HG03354 (cell line): ENCODE results near the gene STYXL1.
"Not testable (repeated sequence)": the region's sequence is repeated elsewhere in the genome, so short reads cannot be mapped to it uniquely, and the experiment has no call there.

Experiments used
- ATAC-seq: cut with Tn5 transposase; IDR thresholded peaks from one replicate; pipeline ENCODE4 v1.9.1; 2021; ENCODE audit warnings: mild to moderate bottlenecking; ENCODE audit not compliant: unreplicated experiment, poor library complexity, severe bottlenecking

STYXL1 gene

DNA sequence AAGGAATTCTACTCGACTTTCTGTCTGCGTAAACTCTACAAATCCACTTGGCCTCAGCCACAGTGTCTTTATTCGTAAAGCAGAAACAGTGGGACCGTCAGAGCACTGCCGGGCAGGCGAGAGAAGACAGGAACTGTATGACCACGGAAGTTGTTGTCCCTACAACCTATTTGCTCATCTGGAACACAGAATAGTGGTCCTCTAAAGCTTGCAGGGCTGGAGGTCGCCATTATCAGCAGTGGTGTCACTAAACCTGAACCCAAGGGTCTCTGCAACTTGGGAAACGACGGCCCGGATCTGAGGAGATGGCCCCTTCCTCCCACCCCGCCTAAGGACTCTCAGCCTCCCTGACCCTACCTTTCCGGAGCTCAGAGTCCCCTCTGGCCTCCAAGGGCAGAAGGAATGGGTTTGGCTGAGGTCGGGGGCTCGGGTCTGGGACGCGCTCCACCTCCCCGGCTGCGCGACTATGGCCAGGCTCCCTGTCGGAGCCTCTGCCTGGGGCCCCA lies 442 bp downstream of the STYXL1 start:
- ATAC-seq = peak; percentile 6

DNA sequence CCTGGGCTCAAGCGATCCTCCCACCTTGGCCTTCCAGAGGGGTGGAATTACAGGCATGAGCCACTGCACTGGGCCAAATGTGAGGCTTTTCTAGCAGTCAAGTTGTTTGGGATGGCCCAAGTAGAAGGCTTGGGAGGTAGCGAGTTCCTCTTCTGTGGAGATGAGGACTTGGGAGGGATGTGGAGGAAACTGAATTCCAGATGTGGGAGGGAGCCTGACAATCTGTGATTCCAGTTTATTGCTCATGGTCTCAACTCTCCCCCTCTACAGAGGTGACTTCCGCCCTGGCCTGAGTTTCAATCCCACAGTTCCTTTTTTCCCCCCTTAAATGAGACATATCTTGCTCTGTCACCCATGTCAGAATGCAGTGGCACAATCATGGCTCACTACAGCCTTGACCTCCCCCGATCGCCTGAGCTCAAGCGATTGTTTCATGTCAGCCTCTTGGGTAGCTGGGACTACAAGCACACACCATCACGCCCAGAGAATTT lies 3.4 kb downstream of the STYXL1 start:
- no peak for ATAC-seq

GRCh38 chr7:76040126-76040525 lies 7.7 kb downstream of the STYXL1 start:
- no peak for ATAC-seq

GRCh38 chr7:76037310-76037709 lies 10.5 kb downstream of the STYXL1 start:
- no peak for ATAC-seq

DNA sequence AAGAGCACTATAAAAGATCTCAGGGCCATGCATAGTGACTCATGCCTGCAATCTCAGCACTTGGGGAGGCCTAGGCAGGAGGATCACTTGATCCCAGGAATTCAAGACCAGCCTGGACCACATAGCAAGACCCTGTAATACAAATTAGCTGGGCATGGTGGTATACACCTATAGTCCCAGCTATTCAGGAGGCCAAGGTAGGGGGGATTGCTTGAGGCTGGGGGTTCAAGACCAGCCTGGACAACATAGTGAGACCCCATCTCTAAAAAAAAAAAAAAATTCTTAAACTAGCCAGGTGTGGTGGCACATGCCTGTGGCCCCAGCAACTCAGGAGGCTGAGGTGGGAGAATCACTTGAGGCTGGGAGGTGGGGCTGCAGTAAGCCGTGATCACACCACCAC lies 15.8 kb downstream of the STYXL1 start:
- no peak for ATAC-seq

GRCh38 chr7:76029682-76030081 lies 18.1 kb downstream of the STYXL1 start:
- ATAC-seq = not testable (repeated sequence)

DNA sequence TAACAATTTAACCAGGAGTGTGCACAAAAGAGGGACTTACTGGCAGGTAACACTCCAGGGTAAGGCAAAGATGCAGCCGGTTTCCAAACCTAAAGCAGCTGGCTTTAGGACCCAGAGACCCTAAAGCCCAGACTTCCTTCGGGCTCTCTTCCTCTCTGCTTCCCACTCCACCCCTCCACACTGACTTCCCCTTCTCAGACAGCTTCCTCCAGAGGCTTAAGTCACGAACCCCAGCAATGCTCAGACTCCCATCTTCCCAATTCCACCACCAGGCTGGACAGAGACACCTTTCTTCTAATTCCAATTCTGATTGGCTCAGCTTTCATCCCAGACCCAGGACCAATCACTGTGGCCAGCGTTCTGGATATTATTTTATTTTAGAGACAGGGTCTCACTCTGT lies 24.8 kb downstream of the STYXL1 start:
- ATAC-seq = no peak

- ATAC-seq = no peak
These were observed 25.6 kb downstream of the STYXL1 start for GRCh38 chr7:76022026-76022780.

GRCh38 chr7:76020031-76020714 lies 27.6 kb downstream of the STYXL1 start:
- ATAC-seq = peak; percentile 46

DNA sequence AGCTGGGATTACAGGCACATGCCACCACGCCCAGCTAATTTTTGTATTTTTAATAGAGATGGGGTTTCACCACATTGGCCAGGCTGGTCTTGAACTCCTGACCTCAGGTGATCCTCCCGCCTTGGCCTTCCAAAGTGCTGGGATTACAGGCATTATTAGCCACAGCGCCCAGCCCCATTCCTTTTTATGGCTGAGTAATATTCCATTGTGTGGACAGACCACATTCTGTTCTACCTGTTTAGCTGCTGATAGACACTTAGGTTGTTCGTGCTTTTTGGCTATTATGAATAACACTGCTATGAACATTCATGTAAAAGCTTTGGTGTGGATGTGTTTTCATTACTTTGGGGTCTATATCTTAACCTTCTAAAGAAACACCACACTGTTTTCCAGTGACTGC lies 29.3 kb downstream of the STYXL1 start:
- not testable (repeated sequence) for ATAC-seq

- ATAC-seq = no peak
These were observed 31.4 kb downstream of the STYXL1 start for GRCh38 chr7:76016191-76016947.

GRCh38 chr7:76011442-76011861 lies 36.3 kb downstream of the STYXL1 start:
- no peak for ATAC-seq

GRCh38 chr7:76009672-76010600 lies 37.9 kb downstream of the STYXL1 start:
- ATAC-seq = no peak

GRCh38 chr7:76008156-76008687 lies 39.6 kb downstream of the STYXL1 start:
- ATAC-seq = no peak

DNA sequence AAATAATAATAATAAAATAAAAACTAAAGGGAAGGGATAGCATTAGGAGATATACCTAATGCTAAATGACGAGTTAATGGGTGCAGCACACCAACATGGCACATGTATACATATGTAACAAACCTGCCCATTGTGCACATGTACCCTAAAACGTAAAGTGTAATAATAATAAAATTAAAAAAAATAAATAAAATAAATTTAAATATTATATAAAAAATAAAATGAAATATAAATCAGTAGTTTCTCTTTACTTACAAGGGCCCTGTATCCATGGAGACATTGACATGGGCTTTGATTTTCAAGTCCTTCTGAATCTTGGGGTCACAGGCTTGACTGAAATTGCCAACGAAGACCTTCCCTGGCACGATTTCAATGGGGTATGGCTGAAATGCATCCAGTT lies 42.8 kb downstream of the STYXL1 start:
- not testable (repeated sequence) for ATAC-seq

DNA sequence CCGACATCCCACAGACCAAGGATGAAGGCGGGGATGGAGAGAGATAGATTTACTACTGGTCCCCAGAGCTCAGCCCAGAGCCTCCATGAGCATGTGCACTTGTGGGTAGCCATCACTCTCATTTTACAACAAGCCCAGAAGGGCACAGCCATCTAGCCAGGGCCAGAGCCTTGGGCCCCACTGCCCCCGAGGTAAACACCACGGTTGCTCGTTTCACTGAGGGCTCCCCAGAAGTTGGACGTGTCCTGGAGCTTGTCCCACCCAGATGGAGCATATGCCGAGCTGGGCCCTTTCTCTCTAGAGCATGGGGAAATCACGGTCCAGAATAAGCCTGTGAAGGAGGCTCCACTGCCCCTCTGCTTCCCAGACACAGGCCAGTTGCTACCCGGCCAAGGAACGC lies 44.4 kb downstream of the STYXL1 start:
- ATAC-seq = no peak

DNA sequence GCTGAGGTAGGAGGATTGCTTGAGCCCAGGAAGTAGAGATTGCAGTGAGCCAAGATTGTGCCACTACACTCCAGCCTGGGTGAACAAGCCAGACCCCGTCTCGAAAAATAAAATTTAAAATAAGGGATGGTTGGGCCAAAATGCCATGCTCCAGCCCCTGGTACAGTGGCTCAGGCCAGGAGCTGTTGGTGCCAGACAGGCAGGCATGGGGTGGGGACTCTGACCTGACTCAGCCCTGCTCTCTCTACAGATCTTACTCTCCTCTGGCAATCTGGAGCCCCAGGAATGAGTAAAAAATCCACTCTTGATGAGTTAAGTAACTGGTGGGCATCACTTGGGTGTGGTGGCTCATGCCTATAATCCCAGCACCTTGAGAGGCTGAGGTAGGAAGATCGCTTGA lies 45.0 kb downstream of the STYXL1 start:
- no peak for ATAC-seq

- ATAC-seq = no peak
These were observed 45.7 kb downstream of the STYXL1 start for GRCh38 chr7:76002139-76002538.

DNA sequence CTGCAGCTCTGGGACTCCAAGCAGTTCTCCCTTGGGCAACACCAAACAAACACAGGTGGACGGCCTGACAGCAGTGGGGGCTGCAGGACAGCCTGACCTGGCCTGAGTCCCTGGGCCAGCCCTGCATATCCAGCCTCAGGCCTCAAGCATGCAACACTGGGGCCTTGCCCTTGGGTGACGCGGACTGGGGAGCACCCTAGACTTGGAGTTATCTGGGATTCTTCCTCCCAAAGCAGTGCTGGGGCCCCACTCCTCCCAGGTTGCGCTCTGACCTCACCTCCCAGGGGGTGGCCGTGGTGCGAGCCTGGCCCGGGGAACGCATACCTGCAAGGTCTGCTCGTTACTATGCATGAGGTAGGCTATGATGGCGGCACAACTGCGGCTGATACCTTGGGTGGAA lies 47.2 kb downstream of the STYXL1 start:
- ATAC-seq = no peak
